Stimulated activated naive B cell treated with anti-CD40 and anti-IgM and Interleukin-4, amounts not matched to agents 10 μg/mL and 1 μg/mL and 100 μg/mL, for 72 hours (primary cell): ENCODE data around the gene SPDYE9.
A peak's percentile ranks its signal among the peaks of the same experiment; 100 is the strongest.
"Not testable (repeated sequence)": the region's sequence is repeated elsewhere in the genome, so short reads cannot be mapped to it uniquely, and the experiment has no call there.

Experiments used
- ATAC-seq, 2 donors: fragments of 150-1000 bp; cut with Tn5 transposase; replicated peaks; 2 replicates each; pipeline ENCODE4 v1.10.0; 2021; ENCODE audit warnings: moderate library complexity in 1 of 2
- DNase-seq: peaks from one replicate; pipeline ENCODE4 v3.0.0; 2021
- H3K27ac Mint-ChIP-seq: one replicate; pipeline ENCODE4 v1.8.0; 2022; ENCODE audit warnings: mild to moderate bottlenecking, mixed read lengths
- H3K27me3 Mint-ChIP-seq, 2 donors: one replicate each; pipeline ENCODE4 v1.8.0; 2022; ENCODE audit warnings: mixed read lengths in 2 of 2
- H3K36me3 Mint-ChIP-seq, 2 donors: one replicate each; pipeline ENCODE4 v1.8.0; 2022; ENCODE audit warnings: mixed read lengths in 2 of 2, mild to moderate bottlenecking in 1 of 2
- H3K4me1 Mint-ChIP-seq, 2 donors: one replicate each; pipeline ENCODE4 v1.8.0; 2022; ENCODE audit warnings: mixed read lengths in 2 of 2, mild to moderate bottlenecking in 1 of 2
- H3K4me3 Mint-ChIP-seq, 2 donors: one replicate each; pipeline ENCODE4 v1.8.0; 2022; ENCODE audit warnings: mild to moderate bottlenecking in 2 of 2, mixed read lengths in 2 of 2, moderate library complexity in 1 of 2
- H3K9me3 Mint-ChIP-seq, 2 donors: one replicate each; pipeline ENCODE4 v1.8.0; 2022; ENCODE audit warnings: mixed read lengths in 2 of 2, mild to moderate bottlenecking in 1 of 2

The SPDYE9 gene, protein sequence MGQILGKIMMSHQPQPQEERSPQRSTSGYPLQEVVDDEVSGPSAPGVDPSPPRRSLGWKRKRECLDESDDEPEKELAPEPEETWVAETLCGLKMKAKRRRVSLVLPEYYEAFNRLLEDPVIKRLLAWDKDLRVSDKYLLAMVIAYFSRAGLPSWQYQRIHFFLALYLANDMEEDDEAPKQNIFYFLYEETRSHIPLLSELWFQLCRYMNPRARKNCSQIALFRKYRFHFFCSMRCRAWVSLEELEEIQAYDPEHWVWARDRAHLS

DNA sequence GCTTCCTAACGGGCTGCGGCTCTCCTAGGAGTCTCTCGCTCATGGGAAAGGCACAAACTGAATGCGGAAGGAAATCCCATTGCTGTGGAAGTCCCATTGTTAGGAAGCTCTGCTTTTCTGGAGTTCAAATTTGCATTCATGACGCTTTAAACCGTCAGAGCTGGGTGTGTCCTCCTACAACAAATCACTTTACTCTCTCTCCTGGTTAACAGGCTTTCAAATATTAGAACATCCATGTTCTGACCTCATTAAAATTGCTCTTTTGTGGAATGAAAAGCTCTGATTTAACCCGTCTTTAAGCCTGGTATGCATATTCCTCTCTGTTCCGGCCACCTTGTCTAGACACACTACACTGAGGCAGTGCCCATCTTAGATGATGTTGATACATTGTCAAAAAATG is at the start of gene SPDYE9:
Gene SPDYE9 (minus strand): TSS at position 101 of the 400 bp plus-strand sequence. CDS start 1,800 bp downstream, outside the sequence.
- not testable (repeated sequence) for H3K36me3 Mint-ChIP-seq, H3K9me3 Mint-ChIP-seq, DNase-seq, H3K4me1 Mint-ChIP-seq, H3K27ac Mint-ChIP-seq, H3K27me3 Mint-ChIP-seq, H3K4me3 Mint-ChIP-seq, ATAC-seq

DNA sequence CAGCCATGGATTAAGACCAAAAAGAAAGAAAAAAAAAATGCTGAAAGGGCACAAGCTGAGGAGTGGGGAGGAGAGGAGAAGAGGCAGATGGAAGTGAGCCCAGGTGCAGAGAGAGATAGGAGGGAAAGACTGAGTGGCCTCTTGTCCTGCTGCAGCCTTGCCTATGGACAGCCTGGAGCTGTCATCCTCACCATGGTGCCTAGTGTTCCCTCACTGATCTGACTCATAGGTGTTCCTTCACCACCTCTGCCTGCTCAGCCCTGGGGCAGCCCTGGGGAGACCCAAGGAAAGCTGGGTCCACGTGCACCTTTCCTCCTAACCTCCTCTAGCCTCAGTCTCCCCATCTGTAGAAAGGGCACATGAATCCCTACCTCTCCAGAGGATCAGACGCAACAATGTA is 49.0 kb upstream of the SPDYE9 start:
- H3K27me3 Mint-ChIP-seq, H3K4me1 Mint-ChIP-seq, ATAC-seq, H3K9me3 Mint-ChIP-seq, H3K36me3 Mint-ChIP-seq, H3K4me3 Mint-ChIP-seq, H3K27ac Mint-ChIP-seq, DNase-seq: not testable (repeated sequence)

DNA sequence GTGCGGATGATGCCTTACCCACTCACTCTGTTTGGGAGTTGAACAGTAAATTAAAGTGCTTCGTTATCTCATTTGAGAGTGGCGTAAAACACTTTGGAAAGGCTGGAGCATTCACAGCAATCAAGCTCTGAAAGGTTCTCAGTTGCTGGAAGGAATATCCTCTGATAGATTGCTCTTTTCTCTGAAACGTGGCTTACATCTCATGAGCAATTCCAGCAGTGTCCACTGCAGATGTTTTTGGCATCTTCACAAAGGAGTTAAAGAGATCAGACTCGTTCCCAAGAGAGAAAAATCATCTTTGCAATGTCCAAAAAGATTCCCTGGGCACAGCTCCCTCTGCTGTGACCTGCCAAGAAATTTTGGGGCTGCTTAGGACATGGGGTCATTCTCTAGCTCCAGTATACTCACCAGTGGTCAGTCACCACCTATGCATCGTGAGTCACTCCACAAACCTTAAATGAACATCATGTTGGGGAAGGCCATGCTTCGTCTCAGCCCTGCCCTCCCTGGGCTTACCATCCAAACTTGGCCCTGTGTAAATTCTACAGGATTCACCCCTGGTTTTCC is 46.9 kb upstream of the SPDYE9 start:
- H3K36me3 Mint-ChIP-seq, H3K4me3 Mint-ChIP-seq, H3K9me3 Mint-ChIP-seq, H3K27me3 Mint-ChIP-seq, H3K4me1 Mint-ChIP-seq, DNase-seq, H3K27ac Mint-ChIP-seq, ATAC-seq: not testable (repeated sequence)

DNA sequence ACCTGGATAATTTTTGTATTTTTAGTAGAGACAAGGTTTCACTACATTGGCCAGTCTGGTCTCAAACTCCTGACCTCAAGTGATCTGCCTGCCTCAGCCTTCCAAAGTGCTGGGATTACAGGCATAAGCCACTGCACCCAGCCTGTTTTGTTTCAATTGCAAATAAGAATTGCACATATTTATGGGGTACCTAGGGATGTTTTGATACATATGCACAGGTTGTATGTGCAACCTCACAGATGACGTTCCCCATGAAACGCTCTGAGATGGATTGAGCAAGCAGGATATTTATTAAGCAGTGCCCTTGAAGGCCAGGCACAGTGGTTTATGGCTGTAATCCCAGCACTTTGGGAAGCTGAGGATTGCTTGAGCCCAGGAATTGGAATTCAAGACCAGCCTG is 44.8 kb upstream of the SPDYE9 start:
- not testable (repeated sequence) for H3K36me3 Mint-ChIP-seq, H3K27ac Mint-ChIP-seq, DNase-seq, H3K4me1 Mint-ChIP-seq, ATAC-seq, H3K9me3 Mint-ChIP-seq, H3K4me3 Mint-ChIP-seq, H3K27me3 Mint-ChIP-seq

DNA sequence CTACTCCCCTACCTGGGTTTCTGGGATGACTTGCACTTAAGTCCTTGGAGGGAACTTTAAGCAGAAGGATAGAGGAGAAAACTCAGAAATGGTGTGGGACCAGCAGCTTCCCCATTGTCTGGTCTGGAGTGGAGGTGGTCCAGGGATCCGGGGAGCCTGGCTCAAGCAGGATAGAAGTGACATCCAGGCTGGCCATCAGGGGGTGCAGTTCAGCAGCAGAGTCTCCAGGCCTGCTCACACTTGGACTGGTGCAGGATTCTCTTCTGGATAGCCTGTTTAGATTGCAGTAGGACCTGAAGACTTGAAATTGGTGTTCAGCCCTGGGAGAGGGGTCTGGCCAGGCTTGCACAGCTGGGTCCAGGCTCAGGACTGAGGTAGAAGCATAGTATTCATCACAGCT is 38.3 kb upstream of the SPDYE9 start:
- peak; percentile 29 to 31 for ATAC-seq
- not testable (repeated sequence) for H3K9me3 Mint-ChIP-seq, H3K27ac Mint-ChIP-seq, H3K4me3 Mint-ChIP-seq, H3K4me1 Mint-ChIP-seq, DNase-seq, H3K36me3 Mint-ChIP-seq, H3K27me3 Mint-ChIP-seq

DNA sequence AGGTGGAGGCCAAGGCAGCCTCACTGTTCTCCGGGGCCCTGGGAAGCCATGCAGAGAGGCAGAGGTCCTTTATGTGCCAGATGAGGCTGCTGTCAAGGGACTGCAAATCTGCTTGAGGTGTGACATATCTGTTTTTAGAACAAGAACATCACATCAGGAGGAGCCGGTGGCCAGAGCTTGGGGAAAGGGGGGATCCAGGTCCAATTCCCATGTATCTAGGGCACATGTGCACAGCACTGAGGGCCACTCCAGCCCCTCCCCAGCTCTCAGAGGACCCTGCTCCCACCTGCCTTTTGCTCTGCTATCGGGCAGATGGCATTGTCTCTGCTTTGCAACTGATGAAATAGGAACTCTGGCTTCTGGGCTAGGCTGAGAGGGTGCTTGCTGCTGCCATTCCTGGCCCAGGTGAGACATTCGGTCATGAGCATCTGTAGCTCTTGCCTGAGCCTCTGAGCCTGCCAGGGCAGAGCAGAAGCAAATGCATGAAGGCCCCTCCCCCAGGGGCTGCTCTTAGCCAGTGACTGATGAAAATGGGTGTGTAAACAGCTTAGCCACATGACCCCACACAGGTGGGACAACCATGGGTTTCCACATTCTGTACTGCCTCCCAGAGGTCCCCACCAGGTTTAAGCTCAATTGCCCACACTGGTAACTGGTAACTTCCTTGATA is 37.1 kb upstream of the SPDYE9 start:
- ATAC-seq = peak; percentile 48 to 55

DNA sequence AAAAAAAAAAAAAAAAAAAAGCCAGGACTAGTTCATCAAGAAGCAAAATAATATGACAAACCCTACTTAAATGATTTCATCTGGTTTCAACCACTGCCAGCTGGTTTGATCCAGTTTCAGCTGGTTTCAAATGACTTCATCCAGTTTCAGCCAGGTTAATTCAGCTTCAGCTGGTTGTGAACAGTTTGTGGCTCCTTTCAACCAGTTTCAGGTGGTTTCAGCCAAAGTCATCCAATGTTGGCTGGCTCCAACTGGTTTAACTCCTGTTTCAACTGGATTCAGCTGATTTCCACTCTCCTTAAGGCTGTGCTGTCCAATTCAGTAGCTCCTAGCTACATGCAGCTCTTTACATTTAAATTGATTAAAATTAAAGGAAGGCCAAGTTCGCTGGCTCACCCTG is 32.3 kb upstream of the SPDYE9 start:
- not testable (repeated sequence) for H3K27ac Mint-ChIP-seq, ATAC-seq, H3K4me3 Mint-ChIP-seq, H3K36me3 Mint-ChIP-seq, H3K9me3 Mint-ChIP-seq, H3K4me1 Mint-ChIP-seq, H3K27me3 Mint-ChIP-seq, DNase-seq

More for the DNA sequence above, 37.1 kb upstream of the SPDYE9 start:
- H3K27ac Mint-ChIP-seq, H3K9me3 Mint-ChIP-seq, DNase-seq, H3K27me3 Mint-ChIP-seq, H3K4me1 Mint-ChIP-seq, H3K36me3 Mint-ChIP-seq, H3K4me3 Mint-ChIP-seq: not testable (repeated sequence)

DNA sequence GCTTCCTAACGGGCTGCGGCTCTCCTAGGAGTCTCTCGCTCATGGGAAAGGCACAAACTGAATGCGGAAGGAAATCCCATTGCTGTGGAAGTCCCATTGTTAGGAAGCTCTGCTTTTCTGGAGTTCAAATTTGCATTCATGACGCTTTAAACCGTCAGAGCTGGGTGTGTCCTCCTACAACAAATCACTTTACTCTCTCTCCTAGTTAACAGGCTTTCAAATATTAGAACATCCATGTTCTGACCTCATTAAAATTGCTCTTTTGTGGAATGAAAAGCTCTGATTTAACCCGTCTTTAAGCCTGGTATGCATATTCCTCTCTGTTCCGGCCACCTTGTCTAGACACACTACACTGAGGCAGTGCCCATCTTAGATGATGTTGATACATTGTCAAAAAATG is 28.0 kb downstream of the SPDYE9 start, which contains the start of gene SPDYE11:
Gene SPDYE11 (minus strand): TSS at position 101 of the 400 bp plus-strand sequence. CDS start 1,800 bp downstream, outside the sequence.
- H3K4me3 Mint-ChIP-seq, H3K27me3 Mint-ChIP-seq, H3K9me3 Mint-ChIP-seq, H3K4me1 Mint-ChIP-seq, ATAC-seq, H3K36me3 Mint-ChIP-seq, DNase-seq, H3K27ac Mint-ChIP-seq: not testable (repeated sequence)

DNA sequence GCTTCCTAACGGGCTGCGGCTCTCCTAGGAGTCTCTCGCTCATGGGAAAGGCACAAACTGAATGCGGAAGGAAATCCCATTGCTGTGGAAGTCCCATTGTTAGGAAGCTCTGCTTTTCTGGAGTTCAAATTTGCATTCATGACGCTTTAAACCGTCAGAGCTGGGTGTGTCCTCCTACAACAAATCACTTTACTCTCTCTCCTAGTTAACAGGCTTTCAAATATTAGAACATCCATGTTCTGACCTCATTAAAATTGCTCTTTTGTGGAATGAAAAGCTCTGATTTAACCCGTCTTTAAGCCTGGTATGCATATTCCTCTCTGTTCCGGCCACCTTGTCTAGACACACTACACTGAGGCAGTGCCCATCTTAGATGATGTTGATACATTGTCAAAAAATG is 56.2 kb downstream of the SPDYE9 start, which contains the start of gene SPDYE8:
Gene SPDYE8 (minus strand): TSS at position 101 of the 400 bp plus-strand sequence. CDS start 1,800 bp downstream, outside the sequence.
- not testable (repeated sequence) for H3K27me3 Mint-ChIP-seq, H3K4me3 Mint-ChIP-seq, H3K27ac Mint-ChIP-seq, ATAC-seq, H3K4me1 Mint-ChIP-seq, H3K36me3 Mint-ChIP-seq, DNase-seq, H3K9me3 Mint-ChIP-seq
